Epithelial cell of prostate (primary cell): ENCODE data around the gene N4BP2L2.

Experiments used
- DNase-seq: peaks from one replicate; pipeline ENCODE4 v3.0.0-alpha.2; 2011; ENCODE audit warnings: low read depth, low spot score
- H3K27ac ChIP-seq: fragments of 450-650 bp; 2 replicates; pipeline ENCODE4 v1.5.1; 2017; ENCODE audit warnings: mild to moderate bottlenecking

N4BP2L2 gene

GRCh38 chr13:32384702-32385101 is 153.9 kb downstream of the N4BP2L2 start:
- H3K27ac ChIP-seq: no peak overlapping the region
- DNase-seq: no peak

GRCh38 chr13:32383836-32384618 is 154.6 kb downstream of the N4BP2L2 start:
- DNase-seq: no peak
- no peak overlapping the region for H3K27ac ChIP-seq
